ENCODE data around the gene CACNA1C.
A peak's percentile ranks its signal among the peaks of the same experiment; 100 is the strongest.

CACNA1C gene

DNA sequence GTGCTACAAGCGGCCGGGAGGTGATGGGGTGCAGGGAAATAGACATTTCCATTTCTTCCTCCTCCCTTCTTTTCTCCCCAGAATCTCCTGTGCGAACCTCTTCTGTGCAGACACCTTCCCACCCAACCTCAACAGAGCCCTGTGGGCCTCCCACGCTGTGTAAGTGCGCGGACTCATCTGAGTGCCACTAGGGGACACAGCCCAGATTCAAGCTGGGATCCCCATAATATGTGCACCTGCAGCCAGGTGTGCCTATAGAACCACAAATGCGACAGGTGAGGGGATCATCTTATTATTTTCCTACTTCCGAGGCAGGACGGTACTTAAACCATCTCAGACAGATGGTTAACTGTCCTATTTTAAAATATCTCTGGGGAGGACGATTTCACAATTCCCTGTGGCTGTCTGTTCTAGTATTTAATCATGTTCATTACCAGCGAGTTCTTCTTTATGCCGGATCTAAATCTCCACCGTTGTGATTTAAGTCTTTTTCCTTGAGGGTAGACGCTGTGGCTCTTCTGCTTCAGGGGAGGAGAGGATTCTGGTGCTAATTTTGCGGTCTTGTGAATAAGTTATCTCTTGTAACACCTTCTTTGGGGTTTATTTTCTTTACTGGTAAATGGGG lies 17.2 kb upstream of the CACNA1C start:
- no peak for DNase-seq

DNA sequence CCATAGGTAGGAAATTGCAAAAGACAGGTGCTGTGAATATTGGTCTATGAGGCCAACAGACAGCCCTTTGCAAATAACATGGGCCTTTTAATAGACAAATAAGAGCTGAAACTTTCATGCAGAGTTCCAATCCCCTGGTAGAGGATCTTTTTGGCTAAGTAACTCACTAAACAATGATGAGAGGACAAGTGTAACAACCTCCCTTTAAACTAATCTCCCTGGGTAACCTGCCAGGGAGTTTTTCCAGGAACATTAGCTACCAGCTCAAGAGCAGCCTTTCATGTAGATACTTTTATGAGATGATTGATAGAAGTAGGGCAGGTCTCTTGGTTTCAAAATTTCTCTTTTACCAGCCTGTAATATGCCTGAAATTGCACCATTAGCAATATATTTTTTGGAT lies 13.8 kb upstream of the CACNA1C start:
- no peak for DNase-seq

GRCh38 chr12:2043054-2043453 lies 9.7 kb upstream of the CACNA1C start:
- no peak for DNase-seq

DNA sequence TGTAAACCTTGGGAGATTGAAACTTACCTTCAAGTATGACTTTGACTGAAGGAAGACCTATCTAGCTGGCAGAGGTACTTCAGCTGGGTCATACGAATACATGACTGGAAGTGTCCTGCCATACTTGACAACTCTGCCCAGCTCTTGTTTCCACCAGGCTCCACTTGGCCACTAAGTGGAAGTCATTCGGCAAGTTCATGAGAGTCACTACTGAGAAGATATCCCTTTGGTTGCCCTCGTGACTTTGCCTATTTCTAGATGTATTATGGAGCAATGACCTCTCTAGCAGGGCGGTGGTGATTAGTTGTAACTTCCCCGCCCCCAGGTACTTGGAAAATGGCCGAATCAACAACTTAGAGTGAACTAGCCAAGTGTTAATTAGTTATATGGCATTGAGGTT lies 8.6 kb upstream of the CACNA1C start:
- DNase-seq = no peak

GRCh38 chr12:2046957-2047356 lies 5.8 kb upstream of the CACNA1C start:
- DNase-seq = no peak

- no peak for DNase-seq
Measured at GRCh38 chr12:2047752-2048151, 5.0 kb upstream of the CACNA1C start.

- DNase-seq = no peak
Measured at GRCh38 chr12:2049604-2050540, 2.9 kb upstream of the CACNA1C start.

DNA sequence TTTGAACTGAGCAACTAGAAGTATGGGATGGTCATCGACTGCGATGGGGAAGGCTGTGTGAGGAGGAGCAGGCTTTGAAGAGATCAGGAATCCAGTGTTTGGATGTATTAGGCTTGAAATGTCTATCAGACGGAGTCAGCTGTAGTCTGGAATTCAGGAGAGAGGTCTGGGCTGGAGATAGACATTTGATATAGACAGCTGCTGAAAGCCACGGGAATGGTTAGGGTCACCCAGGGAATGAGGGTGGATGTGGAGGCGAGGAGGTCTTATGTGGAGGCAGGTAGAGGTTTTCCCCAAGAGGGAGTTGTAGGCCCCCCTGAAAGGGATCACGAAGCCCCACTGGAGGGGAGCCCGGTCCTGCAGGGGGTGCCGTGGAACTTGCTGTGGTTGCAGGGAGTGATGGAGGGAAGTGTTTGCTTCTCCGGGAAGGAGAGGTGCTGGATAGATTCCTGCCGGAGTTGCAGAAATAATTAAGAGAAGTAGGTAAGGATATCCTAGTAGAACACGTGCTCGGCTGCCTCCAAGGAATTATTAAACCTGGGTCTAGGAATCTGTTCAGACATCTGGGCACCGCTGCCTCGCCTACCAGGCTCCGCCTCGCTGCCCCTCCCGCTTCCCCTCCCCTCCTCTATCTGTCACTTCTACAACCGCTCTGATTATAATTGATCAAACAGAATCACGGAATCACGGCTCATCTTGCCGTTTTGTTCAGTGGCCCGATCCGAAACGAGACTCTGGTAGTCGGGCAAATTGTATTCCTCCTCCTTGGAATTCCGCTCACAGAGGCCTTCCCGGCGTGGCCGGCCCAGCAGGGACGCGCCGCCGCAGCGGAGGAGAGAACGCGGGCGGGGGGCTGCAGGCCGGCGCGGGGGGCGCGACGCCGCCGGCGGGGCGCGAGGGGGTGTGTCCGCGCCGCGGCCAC lies 826 bp upstream of the CACNA1C start:
- DNase-seq = no peak

- DNase-seq = no peak
Measured at GRCh38 chr12:2053691-2054090, 904 bp downstream of the CACNA1C start.

GRCh38 chr12:2054091-2055018 lies 1.6 kb downstream of the CACNA1C start:
- no peak for DNase-seq

DNA sequence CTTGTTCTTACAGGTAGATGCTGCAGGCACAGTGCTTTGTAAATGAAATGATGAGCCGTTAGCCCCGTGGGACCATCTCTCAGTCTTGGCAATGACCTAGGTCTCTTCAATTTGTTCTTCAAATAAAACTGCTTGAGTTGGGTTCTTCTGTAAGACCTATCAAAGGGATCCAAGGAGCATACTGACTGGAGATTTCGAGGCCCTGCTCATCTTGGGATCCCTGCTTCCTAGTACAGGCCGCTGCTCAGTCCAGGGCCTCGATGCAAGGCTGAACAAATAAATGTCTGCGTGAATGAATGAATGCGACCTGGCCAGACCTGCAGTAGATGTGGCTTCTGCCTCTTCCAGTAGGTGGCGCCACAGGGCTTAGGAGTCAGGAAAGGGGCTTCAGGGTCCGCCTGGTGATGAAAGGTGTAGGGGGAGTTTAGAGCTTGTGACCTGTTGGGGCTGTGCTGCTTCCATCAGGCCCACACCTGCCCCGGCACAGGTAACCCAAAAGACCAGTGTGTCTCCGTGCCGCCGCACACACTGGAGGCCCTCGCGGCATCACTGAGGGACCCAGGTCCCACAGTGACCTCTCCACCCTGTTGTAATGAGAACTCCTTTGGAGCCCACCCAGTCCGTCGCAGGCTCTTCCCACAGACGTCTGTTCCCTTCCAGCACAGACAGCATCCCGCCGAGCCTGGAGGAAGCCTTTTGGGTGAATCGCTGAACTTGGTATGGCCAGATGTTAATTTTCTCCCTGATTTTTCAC lies 4.4 kb downstream of the CACNA1C start:
- peak; percentile 53 to 75 (median 64) for DNase-seq

- DNase-seq = no peak
Measured at GRCh38 chr12:2057795-2058408, 5.1 kb downstream of the CACNA1C start.

GRCh38 chr12:2058837-2059236 lies 6.0 kb downstream of the CACNA1C start:
- DNase-seq = no peak

- no peak for DNase-seq
Measured at GRCh38 chr12:2061402-2061801, 8.6 kb downstream of the CACNA1C start.

- peak in 1 of 4 experiments; percentile 4 for DNase-seq
Measured at GRCh38 chr12:2064071-2064507, 11.3 kb downstream of the CACNA1C start.

- no peak for DNase-seq
Measured at GRCh38 chr12:2068653-2069052, 15.9 kb downstream of the CACNA1C start.

DNA sequence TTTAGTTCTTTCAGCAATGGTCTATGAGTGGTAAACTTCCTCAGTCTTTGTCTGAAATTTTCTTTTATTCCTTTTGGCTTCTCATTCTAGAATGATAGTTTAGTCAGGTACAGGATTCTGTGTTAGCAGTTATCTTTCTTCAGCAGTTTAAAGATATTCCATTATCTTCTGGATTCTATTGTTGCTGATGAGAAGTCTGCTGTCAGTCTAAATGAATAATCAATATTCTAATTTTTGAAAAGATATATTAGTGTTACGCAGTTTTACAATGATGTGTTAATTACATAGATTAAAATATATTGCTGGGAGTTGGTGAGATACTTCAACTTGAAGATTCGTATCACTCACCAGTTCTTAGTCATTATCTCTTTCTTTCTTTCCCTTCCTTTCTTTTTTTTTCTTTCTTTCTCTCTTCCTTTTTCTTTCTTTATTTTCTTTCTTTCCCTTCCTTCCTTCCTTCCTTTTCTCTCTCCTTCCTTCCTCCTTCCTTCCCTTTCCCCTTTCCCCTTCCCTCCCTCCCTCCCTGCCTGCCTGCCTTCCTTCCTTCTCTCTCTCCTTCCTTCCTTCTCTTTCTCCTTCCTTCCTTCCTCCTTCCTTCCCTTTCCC lies 17.8 kb downstream of the CACNA1C start:
- no peak for DNase-seq

DNA sequence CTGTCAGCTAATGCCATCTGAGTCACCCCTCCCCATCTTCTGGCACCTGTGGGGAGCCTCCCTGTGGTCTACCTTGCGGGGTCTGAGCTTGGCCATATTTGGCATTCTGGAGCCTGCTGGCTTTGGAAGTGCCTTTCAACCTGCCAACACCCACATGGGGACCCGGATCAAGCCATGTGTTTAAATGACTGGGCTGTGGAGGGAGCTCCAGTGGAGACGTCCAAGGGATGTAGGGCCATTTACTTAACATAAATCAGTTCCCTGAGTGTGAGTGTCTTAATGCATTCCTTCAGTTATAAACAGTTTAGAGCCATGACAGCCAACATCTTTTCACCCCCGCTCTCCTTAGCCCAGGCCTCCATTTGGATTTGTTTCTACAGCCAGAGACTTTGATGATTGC lies 22.0 kb downstream of the CACNA1C start:
- DNase-seq = no peak

DNA sequence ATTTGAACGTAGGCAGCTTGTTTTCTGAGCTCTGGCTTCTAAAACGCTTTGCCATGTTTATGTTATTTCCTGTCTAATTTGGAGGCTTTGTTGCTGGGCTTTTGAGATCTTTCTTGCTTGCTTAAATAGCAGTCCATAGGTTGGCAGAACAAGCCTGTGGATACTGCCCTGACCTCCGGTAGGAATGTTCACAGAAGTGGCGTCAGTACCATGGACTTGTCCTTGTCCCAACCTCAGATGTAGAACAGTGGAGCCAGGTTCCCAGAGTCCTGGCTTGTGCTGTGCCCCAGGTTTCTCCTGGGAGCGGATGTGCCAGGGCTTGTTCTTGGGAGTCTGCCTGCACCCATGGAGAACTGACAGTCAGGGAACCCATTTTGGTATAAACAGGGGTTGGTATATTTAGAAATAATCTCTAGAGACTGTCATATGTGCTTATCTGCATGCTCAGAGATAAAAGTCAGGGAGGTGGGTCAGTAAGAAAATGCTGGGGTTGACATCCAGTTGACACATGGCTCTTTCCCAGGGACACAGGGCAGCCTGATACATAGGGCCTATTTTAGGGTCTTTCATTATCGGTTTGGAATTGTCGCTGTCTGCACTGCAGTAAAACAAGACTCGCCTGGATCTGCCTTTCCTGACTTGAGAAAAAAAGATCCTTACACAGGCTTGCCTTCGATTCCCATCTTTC lies 22.9 kb downstream of the CACNA1C start:
- DNase-seq = no peak

DNA sequence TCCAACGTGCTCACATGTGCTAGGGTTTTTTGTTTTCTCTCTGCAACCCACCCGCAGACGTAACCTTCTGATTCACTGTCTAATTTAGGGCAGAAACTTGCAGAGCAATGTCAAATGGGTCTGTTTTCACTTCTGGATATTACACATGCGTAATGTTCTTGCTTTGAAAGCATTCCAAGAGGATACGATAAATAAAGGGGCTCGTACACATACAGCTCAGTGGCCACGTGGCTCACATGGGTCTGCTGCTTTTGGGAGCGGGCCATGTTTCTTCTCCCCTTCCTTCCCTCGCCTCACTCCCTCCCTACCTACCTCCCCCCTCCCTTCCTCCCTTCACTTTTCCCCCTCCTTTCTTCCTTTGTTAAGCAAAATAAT lies 23.4 kb downstream of the CACNA1C start:
- no peak for DNase-seq
